Endometrium (tissue), 2 donors: ENCODE measurements around the gene KIAA1586.
"Not testable (repeated sequence)": the region's sequence is repeated elsewhere in the genome, so short reads cannot be mapped to it uniquely, and the experiment has no call there.

Experiments used
- FAIRE-seq: peaks from 2 replicates; lab custom pipeline; 2012; peaks lifted over from hg19 to GRCh38; lab: Jason Lieb, UNC
- donor health status: control.
- donor health status: control.

KIAA1586 gene, protein sequence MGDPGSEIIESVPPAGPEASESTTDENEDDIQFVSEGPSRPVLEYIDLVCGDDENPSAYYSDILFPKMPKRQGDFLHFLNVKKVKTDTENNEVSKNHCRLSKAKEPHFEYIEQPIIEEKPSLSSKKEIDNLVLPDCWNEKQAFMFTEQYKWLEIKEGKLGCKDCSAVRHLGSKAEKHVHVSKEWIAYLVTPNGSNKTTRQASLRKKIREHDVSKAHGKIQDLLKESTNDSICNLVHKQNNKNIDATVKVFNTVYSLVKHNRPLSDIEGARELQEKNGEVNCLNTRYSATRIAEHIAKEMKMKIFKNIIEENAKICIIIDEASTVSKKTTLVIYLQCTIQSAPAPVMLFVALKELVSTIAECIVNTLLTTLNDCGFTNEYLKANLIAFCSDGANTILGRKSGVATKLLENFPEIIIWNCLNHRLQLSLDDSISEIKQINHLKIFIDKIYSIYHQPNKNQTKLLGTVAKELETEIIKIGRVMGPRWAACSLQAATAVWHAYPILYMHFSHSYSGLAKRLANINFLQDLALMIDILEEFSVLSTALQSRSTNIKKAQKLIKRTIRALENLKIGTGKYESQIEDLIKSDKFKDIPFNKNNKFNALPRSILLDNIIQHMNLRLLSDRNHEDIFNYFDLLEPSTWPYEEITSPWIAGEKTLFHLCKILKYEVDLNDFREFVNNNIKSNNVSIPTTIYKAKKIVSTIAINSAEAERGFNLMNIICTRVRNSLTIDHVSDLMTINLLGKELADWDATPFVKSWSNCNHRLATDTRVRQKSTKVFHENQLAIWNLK

DNA sequence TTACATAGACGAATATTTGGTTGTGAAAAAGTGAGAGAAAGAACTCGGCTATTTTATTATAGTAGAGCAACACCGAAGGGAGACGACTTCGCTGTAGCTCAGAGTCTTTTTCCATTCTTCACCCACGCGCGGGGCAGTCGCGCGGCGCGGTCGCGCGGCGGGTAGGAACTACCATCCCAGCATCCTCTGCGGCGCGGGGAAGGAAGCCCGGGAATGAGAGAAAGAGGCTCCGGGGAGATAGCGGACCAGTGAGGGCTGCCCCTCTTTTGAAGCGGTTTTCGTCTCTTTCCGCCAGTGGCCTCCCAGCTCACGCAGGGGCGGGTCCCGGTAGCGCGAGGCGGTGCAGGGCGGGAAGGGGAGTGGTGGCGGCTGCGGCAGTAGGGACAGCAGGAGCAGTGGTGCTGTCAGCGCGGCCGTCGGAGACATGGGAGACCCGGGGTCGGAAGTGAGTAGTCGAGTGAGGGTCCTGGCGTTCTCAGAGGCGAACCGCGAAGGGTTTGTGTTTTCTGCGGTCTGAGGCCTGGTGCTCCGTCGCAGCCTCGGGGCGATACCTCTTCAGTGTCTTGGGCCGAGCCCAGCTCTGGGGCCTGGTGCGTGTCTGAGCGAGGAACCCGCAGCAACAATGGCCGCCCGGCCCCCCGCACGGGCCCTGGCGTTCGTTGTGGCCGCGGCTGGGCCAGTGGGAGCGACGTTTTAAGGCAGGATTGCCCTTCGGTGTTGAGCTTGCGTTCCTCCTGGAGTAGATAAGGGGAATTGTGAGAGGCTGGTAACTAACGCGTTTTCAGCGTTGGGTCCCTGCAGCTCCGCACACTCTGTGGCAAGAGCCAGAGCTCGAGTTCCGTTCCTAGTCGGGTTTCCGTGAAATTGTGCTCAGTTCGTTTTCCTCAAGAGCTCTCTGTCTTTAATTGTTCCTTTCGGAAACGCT, at the start of gene KIAA1586:
Gene KIAA1586, plus strand, starts transcription at position 362 of the 925 bp plus-strand sequence. Its CDS starts 63 bp downstream, at position 425.
- FAIRE-seq: not testable (repeated sequence)

GRCh38 chr6:56999049-56999448, 47.4 kb upstream of the KIAA1586 start:
- FAIRE-seq: no peak

DNA sequence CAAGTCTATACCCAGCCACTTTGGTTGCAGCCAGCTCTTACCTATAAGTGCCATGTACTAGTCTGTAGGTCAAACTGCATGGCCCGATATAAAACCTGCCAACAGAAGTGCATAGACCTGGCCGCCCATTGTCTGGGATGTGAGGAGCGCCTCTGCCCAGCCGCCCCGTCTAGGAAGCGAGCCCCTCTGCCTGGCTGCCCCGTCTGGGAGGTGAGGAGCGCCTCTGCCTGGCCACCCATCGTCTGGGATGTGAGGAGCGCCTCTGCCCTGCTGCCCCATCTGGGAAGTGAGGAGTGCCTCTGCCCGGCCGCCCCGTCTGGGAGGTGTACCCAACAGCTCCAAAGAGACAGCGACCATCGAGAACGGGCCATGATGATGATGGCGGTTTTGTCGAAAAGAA, 46.7 kb upstream of the KIAA1586 start:
- FAIRE-seq: not testable (repeated sequence)

GRCh38 chr6:57002197-57002596, 44.3 kb upstream of the KIAA1586 start:
- FAIRE-seq: no peak

DNA sequence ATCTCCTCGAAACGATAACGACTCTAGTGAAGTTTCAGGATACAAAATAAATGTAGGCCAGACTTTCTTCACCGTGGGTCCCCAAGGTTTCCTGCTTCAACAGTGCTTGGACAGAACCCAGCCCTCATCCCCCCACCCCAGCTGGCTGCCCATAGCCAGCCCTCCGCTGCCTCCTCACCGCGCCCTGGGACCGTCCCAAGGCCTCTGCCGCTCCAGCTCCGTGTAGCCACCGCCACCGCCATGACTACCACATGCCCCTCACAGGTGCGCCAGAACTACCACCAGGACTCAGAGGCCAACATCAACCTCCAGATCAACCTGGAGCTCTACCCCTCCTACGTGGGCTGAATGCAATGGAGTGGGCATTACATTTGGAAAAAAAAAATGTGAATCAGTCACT, 42.2 kb upstream of the KIAA1586 start:
- FAIRE-seq: no peak

DNA sequence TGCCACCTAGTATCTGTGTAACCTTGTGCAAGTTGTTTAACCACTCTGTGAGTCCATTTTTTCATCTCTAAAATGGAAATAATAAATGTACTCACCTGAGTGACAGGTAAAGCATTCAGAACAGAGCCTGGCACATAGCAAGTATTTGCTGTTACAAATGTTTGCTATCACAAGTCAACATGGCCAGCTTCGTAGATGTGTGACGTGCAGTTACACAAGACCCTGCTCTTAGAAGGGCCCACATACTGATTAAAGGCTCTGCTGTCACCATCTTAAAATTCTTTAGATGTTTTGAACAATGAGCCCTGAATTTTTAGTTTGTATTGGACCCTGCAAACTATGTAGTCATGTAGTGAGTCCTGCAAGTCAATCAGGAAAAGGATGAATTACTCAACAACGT, 40.4 kb upstream of the KIAA1586 start:
- no peak for FAIRE-seq

- not testable (repeated sequence) for FAIRE-seq
These were observed 38.4 kb upstream of the KIAA1586 start for GRCh38 chr6:57008069-57008468.

DNA sequence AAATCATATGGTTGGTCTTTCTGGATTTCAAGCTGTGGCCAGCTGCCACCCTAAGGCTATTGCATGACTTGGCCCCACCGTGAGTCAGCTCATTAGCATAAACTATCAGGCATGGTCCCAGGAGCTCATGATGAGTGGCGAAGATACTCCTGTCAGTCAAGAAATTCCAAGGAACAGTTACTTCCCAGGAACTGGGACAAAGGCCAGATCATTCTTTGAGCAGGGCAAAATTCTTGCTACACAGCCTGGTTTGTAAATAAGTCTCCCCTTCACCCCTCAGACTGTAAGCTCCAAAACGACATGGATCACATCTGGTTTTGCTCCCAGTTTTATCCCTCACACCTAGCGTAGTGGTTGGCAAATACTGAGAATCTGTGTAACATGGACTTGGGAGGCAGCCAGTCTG, 33.0 kb upstream of the KIAA1586 start:
- FAIRE-seq: no peak

DNA sequence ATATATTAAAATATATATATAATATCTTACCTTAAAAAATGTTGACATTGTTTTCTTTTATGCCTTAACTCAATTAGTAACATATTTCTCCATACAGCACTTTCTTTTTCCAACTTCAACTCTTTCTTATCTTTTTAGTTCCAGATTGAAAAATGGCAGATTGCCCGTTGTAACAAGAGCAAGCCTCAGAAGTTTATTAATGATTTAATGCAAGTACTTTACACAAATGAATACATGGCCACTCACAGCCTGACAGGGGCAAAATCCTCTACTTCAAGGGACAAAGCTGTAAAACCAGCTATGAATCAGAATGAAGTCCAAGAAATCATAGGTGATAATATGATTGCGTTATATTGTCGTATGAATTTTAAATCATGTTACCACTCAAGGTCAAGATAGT, 29.4 kb upstream of the KIAA1586 start:
- no peak for FAIRE-seq

- FAIRE-seq: no peak
These were observed 28.7 kb upstream of the KIAA1586 start for GRCh38 chr6:57017841-57018240.

DNA sequence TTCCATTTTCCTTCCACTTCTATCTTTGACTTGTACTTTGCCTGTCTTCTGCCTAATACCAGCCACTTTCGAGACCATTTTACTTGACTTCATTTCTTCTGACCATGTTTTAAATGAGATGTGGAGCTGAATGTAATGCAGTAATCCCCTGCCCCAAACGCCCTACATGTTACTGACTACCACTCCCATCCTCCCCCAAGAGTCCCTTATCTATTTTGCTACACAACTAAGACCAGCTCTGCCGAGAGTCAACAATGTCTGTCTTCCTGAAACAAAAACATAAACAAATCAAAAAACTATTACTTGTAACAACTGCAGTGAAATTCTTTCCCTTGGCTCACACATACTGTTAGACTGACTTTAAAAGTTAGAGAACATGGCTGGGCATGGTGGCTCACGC, 27.1 kb upstream of the KIAA1586 start:
- no peak for FAIRE-seq

DNA sequence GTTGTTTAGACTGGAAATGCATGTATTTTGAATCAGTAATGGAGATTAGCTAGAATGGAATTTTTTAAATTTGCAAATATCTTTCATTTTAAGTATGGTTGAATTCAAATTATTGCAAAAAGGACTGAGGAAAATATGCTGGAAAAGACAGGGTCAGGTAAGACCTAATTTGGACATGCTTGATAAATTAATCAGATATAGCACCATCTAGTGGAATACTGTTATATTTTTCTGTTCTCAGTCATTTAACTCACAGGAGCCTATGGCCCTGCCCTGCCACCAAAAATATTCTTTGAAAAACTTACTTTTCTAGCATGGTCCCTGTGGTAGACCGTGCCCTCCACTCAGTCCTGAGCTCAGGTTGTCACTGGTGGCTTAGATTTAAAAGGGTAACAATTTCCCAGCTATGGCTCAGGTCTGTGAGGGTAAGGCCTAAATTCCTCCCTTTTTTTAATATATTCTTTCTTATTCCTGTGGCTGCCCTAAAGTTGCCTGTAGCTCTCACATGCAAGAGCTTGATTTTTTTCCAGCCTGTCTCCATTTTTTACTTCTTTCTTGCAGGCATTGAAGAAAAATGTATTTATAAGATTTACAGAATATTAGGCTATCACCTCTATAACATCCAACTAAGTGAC, 25.3 kb upstream of the KIAA1586 start:
- FAIRE-seq: peak; percentile 35

- no peak for FAIRE-seq
These were observed 22.2 kb upstream of the KIAA1586 start for GRCh38 chr6:57024321-57024720.

DNA sequence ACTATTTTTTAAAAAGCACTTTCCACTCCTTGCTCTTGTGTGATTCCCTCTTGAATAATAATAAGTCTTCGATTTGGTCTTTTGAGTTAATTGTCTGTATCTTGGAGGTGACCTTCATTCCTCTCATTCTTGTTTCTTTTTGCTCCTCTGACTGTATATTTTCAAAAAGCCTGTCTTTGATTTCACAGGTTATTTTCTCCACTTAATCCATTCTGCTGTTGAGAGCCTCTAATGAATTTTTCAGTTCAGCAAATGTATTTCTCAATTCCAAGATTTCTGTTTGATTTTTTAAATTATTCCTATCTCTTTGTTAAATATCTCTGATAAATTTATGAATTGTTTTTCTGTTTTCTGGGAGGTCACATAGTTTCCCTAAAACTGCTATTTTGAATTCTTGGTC, 21.7 kb upstream of the KIAA1586 start:
- FAIRE-seq: no peak

DNA sequence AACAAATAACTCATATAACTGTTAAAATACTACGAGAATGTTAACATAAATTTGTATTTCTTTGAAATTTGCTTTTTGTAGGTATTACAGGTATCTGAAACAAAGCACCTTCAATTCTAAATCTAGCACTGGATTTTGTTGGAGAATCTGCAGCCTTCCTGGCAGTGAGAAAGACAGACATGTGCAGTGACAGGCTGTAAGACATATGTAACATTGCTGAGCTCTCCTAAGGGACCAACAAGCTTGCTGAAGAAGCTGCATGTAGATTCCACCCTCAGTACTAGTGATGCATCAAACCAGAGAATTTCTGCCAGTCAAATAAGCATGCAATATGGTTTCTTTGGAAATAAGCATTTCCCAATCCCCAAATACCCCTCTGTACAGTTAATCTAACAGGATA, 20.5 kb upstream of the KIAA1586 start:
- no peak for FAIRE-seq

DNA sequence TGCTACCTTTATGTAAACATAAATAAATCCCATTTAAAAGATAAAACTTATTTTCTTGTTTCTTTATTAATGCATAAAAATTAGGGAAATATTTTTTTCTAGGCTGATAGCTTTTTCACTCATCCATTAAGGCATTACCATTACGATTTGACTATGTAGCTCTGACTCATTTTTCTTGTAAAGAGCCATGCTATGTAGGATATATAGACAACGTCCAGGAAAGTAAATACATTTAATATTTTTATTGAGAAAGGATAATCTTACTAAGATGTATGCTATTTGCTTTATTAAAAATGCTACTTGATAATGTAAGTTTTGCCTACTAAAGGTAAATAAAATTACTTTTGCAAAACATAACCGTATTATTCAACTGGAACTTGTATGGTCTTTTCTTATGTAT, 19.2 kb upstream of the KIAA1586 start:
- no peak for FAIRE-seq

DNA sequence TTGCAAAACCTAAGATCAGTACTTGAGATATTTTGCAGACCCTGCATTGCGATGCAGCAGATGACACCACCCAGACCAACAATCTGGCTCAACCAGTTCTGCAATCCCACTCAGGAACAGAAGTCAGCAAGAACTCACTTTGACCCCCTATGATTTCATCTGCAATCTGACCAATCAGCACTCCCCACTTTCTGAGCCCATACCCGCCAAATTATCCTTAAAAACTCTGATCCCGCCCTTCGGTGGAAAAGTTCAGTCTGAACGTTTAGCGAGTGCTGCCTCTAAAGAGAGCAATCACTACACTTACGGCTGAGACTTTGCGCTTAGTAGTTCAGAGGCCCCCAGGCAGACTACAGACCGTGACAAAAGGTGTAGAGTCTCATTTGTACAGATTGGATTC, 17.3 kb upstream of the KIAA1586 start:
- no peak for FAIRE-seq

GRCh38 chr6:57033228-57033627, 13.3 kb upstream of the KIAA1586 start:
- FAIRE-seq: no peak

GRCh38 chr6:57035549-57035948, 10.9 kb upstream of the KIAA1586 start:
- FAIRE-seq: no peak

GRCh38 chr6:57038906-57039305, 7.6 kb upstream of the KIAA1586 start:
- FAIRE-seq: no peak

GRCh38 chr6:57040011-57040410, 6.5 kb upstream of the KIAA1586 start:
- FAIRE-seq: no peak

GRCh38 chr6:57044061-57044460, 2.4 kb upstream of the KIAA1586 start:
- FAIRE-seq: not testable (repeated sequence)
